Upper lobe of right lung (tissue), 1 donor: ENCODE data around the gene ENTPD8. TPM values are rescaled to one million over a fixed set of nuclear protein-coding genes. Genes with fewer than 3 reads are reported as not detected.
A peak's percentile ranks its signal among the peaks of the same experiment; 100 is the strongest.

Experiments
- ATAC-seq: fragments of 200-7000 bp; cut with Tn5 transposase; one replicate; pipeline ENCODE4 v1.9.1; 2020; ENCODE audit warnings: mild to moderate bottlenecking, moderate library complexity
- DNase-seq: peaks from one replicate; pipeline ENCODE4 v3.0.0-alpha.2; 2020
- H3K27ac ChIP-seq: fragments of 200-600 bp; one replicate; pipeline ENCODE4 v1.8.0; 2022
- H3K27me3 ChIP-seq: fragments of 200-600 bp; one replicate; pipeline ENCODE4 v1.8.0; 2022; ENCODE audit warnings: mild to moderate bottlenecking
- H3K36me3 ChIP-seq: fragments of 200-600 bp; one replicate; pipeline ENCODE4 v1.8.0; 2022
- H3K4me1 ChIP-seq: fragments of 200-600 bp; one replicate; pipeline ENCODE4 v1.8.0; 2022
- H3K4me3 ChIP-seq: fragments of 200-600 bp; one replicate; pipeline ENCODE4 v1.8.0; 2022; ENCODE audit warnings: mild to moderate bottlenecking
- H3K9me3 ChIP-seq: fragments of 200-600 bp; one replicate; pipeline ENCODE4 v1.8.0; 2022
- intact Hi-C: fragments of 100-400 bp; cut with DNase I; formaldehyde crosslinking; loops from one replicate; pipeline ENCODE4 v1.11.0; 2022
- total RNA-seq: library from RNA; stranded (reverse); fragmentation: NEBNext Ultra II Directional; extraction: Animal tissue kit (Norgen Biotek cat#: 25700); gene quantifications from one replicate; pipeline ENCODE4 v1.2.1, GENCODE V29; 2021
- TF ChIP-seq, protein P1 (sequence below): fragments of 200-600 bp; IDR thresholded peaks from one replicate; pipeline ENCODE4 v1.8.0; 2022; ENCODE audit warnings: antibody characterized with exemption
- donor health status: DM: no; HTN: yes; CAD: no; lungs with severe emphysema.

ENTPD8 gene
- total RNA-seq, 1 donor from 2014 or later: not detected

- peak overlapping the region; percentile 88 for H3K4me3 ChIP-seq
Observed at GRCh38 chr9:137421838-137422603, 19.1 kb downstream of the ENTPD8 start.

DNA sequence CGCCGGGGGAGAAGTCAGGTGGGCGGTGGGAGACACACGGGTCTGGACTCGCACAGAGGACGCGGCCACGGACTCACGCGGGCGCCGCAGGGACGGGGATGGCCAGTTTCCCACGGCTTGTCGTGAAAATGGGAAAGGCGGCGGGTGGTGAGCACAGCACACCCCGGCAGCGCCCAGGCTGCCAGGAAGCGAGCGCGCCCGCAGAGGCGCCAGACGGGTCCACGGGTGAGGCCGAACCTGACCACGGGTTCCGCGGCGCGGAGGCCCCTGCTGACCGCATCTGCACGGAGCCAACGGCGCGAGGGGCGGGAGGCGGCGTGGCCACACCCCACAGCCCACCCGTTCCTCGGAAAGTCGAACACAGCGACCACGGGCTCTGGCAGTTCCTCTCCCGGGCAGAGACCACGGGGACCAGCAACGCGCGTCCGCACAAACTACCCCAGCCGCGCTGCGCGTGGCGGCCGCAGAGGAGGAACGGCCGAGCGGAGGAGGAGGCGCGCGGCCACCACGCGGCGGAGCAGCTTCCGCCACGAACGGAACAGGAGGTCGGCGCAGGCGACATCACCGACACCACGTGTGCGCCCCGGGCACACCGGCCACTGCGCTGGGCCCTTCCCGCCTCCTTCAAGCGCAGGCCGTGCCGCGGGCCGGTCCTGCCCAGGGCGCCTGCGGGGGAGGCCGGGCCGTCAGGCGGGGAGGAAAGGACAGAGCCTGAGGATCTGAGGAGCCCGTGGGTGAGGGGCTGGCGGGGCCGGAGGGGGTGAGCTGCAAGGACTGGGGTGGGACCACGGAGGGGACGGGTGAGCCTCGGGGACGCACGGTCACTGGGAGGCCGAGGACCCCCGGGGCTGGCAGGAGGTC lies 23.8 kb downstream of the ENTPD8 start:
- H3K27ac ChIP-seq: peak overlapping the region; percentile 36
- ATAC-seq: peak; percentile 74

More at GRCh38 chr9:137421838-137422603, 19.1 kb downstream of the ENTPD8 start:
- TF ChIP-seq, protein P1, sequence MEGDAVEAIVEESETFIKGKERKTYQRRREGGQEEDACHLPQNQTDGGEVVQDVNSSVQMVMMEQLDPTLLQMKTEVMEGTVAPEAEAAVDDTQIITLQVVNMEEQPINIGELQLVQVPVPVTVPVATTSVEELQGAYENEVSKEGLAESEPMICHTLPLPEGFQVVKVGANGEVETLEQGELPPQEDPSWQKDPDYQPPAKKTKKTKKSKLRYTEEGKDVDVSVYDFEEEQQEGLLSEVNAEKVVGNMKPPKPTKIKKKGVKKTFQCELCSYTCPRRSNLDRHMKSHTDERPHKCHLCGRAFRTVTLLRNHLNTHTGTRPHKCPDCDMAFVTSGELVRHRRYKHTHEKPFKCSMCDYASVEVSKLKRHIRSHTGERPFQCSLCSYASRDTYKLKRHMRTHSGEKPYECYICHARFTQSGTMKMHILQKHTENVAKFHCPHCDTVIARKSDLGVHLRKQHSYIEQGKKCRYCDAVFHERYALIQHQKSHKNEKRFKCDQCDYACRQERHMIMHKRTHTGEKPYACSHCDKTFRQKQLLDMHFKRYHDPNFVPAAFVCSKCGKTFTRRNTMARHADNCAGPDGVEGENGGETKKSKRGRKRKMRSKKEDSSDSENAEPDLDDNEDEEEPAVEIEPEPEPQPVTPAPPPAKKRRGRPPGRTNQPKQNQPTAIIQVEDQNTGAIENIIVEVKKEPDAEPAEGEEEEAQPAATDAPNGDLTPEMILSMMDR: no peak
- no peaks in the 10 kb centered on the region for H3K9me3 ChIP-seq
- ATAC-seq: no peak
- H3K27ac ChIP-seq: peak overlapping the region; percentile 79
- DNase-seq: no peak
- H3K27me3 ChIP-seq: no peaks in the 10 kb centered on the region
- H3K4me1 ChIP-seq: peaks cover 13% of the 10 kb centered on the region
- intact Hi-C loops: no loop called here
- no peaks in the 10 kb centered on the region for H3K36me3 ChIP-seq

GRCh38 chr9:137416563-137417151 lies 24.5 kb downstream of the ENTPD8 start:
- ATAC-seq (peak; percentile 3), DNase-seq (no peak)
- no peaks in the 10 kb centered on the region for H3K9me3 ChIP-seq
- H3K27me3 ChIP-seq: no peaks in the 10 kb centered on the region
- H3K4me1 ChIP-seq: peaks cover 17% of the 10 kb centered on the region
- intact Hi-C loops: no loop called here
- peak overlapping the region; percentile 36 for H3K27ac ChIP-seq
- H3K4me3 ChIP-seq: peak overlapping the region; percentile 45
- TF ChIP-seq, protein P1: no peak
- H3K36me3 ChIP-seq: no peaks in the 10 kb centered on the region

More for the DNA sequence above, 23.8 kb downstream of the ENTPD8 start:
- no peak for DNase-seq
- peak overlapping the region; percentile 45 for H3K4me3 ChIP-seq
- intact Hi-C loops: no loop called here
- TF ChIP-seq, protein P1: no peak
- no peaks in the 10 kb centered on the region for H3K36me3 ChIP-seq
- peaks cover 16% of the 10 kb centered on the region for H3K4me1 ChIP-seq
- no peaks in the 10 kb centered on the region for H3K9me3 ChIP-seq
- H3K27me3 ChIP-seq: no peaks in the 10 kb centered on the region

GRCh38 chr9:137416006-137416562 lies 25.1 kb downstream of the ENTPD8 start:
- Histone ChIP-seq H3K4me3 (no peak overlapping the region), H3K27ac (no peak overlapping the region), H3K27me3 (no peaks in the 10 kb centered on the region), H3K36me3 (no peaks in the 10 kb centered on the region), H3K4me1 (peaks cover 14% of the 10 kb centered on the region), H3K9me3 (no peaks in the 10 kb centered on the region)
- TF ChIP-seq, protein P1: no peak
- DNase-seq (no peak), ATAC-seq (no peak)
- intact Hi-C loops: no loop called here

DNA sequence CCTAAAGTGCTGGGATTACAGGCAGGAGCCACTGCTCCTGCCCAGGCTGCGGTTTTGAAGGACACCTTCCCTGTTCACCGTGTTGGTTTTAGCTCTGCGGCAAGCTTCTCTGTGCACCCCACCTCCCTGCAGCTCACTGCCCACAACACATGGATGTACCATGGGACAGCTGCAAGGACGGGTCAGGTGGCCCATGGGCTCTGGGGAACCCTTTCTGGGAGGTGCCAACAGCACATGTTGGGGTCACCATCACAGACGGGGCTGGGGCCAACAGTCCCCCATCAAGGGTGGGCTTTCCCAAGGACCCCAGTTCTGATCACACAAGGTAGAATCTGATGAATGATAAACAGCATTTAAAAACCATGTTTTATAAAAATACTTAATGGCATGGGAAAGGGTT lies 25.7 kb downstream of the ENTPD8 start:
- Histone ChIP-seq H3K9me3 (no peaks in the 10 kb centered on the region), H3K27ac (no peak overlapping the region), H3K36me3 (no peaks in the 10 kb centered on the region), H3K27me3 (no peaks in the 10 kb centered on the region), H3K4me3 (no peak overlapping the region), H3K4me1 (peaks cover 19% of the 10 kb centered on the region)
- DNase-seq (no peak), ATAC-seq (no peak)
- TF ChIP-seq, protein P1: no peak
- intact Hi-C loops: no loop called here
